Right lobe of liver (tissue), 6 donors: ENCODE data around the gene FBL. TPM values are rescaled to one million over a fixed set of nuclear protein-coding genes. Genes with fewer than 3 reads are reported as not detected.

Source experiments
- ATAC-seq, 4 donors: fragments of 200-7000 bp; cut with Tn5 transposase; one replicate each; pipeline ENCODE4 v1.9.1; 2020; ENCODE audit warnings: mild to moderate bottlenecking in 4 of 4, moderate library complexity in 4 of 4
- DNase-seq, 3 donors: peaks; one replicate each; pipeline ENCODE4 v3.0.0-alpha.2; 2020
- H3K27ac ChIP-seq, 3 donors: fragments of 200-600 bp; one replicate each; pipeline ENCODE4 v1.8.0; 2022
- H3K27me3 ChIP-seq, 2 donors: fragments of 200-600 bp; one replicate each; pipeline ENCODE4 v1.8.0; 2022
- H3K36me3 ChIP-seq, 4 donors: fragments of 200-600 bp; sonication (generic) in 1 of 4; one replicate each; pipeline versions ENCODE4 v1.5.1 to v1.8.0; 2017 to 2022; ENCODE audit warnings: control low read depth in 1 of 4
- H3K4me1 ChIP-seq, 4 donors: fragments of 200-600 bp; sonication (generic) in 1 of 4; one replicate each; pipeline versions ENCODE4 v1.5.1 to v1.8.0; 2017 to 2022; ENCODE audit warnings: control low read depth in 1 of 4
- H3K4me3 ChIP-seq, 3 donors: fragments of 200-600 bp; one replicate each; pipeline ENCODE4 v1.8.0; 2022
- H3K9me3 ChIP-seq, 4 donors: fragments of 200-600 bp; sonication (generic) in 1 of 4; one replicate each; pipeline versions ENCODE4 v1.5.1 to v1.8.0; 2017 to 2022; ENCODE audit warnings: control low read depth in 1 of 4
- POLR2A ChIP-seq: fragments of 450-650 bp; IDR thresholded peaks from one replicate; pipeline ENCODE4 v1.6.1; 2017; ENCODE audit warnings: antibody characterized with exemption, mild to moderate bottlenecking
- WGBS: methylation state at CpG from one replicate; pipeline ENCODE4 v1.1.6; 2018; ENCODE audit warnings: low coverage, low lambda C conversion rate; ENCODE audit not compliant: insufficient coverage; ENCODE audit errors: missing lambda C conversion rate; 5-methylcytosine and 5-hydroxymethylcytosine counted together
- intact Hi-C, 2 donors: fragments of 100-400 bp; cut with DNase I; formaldehyde crosslinking; loops; one replicate each; pipeline versions ENCODE4 v1.11.2 to v1.14.1; 2022
- total RNA-seq, 6 experiments: library from RNA; depleted of rRNA in 2 of 6; stranded (reverse); fragments of >200 nt in 2 of 6; fragmentation: NEBNext Ultra II Directional in 3 of 6; extraction: Animal tissue kit (Norgen Biotek cat#: 25700) in 3 of 6; gene quantifications; one replicate each; pipeline versions ENCODE4 v1.1.0 to v1.2.4, GENCODE V29; 2016 to 2023
- TF ChIP-seq, protein P1 (sequence below), 4 donors: fragments of 200-600 bp in 3 of 4; fragments of 450-650 bp in 1 of 4; IDR thresholded peaks; one replicate each; pipeline versions ENCODE4 v1.5.1 to v1.8.0; 2016 to 2022; ENCODE audit warnings: antibody characterized with exemption in 4 of 4, mild to moderate bottlenecking in 2 of 4
- donor health status: DM: no; HTN: yes; CAD: no.
- donor health status: DM: no; HTN: no; CAD: no.
- donor health status: DM: no; HTN: no; CAD: no.
- donor health status: DM: no; HTN: yes; CAD: no.
- donor health status: DM: no; HTN: yes; CAD: no.

Gene FBL
- total RNA-seq, 6 experiments from 2014 or later, result 46.1 to 76.2 (median 51.4) TPM

DNA sequence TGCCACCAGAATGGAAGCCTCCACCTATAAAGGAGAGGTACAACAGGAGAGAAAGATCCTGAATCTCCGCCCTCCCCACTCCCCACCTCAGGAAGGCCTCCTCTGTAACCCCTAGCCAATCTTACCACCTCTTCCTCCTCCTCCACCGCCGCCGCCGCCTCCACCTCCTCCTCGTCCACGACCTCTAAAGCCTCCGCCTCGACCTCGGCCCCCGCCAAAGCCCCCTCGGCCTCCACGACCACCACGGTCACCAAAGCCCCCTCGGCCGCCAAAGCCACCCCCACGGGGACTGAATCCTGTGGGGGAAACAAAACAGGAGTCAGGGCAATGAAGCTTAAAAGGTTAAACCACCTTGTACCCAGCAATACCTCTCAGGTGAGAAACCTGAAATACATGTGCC, 5.7 kb downstream of the FBL start:
- DNase-seq (no peak), ATAC-seq (no peak)
- peaks cover 0 to 41% (median 13%) of the 10 kb centered on the region in 4 donors for H3K36me3 ChIP-seq
- H3K4me1 ChIP-seq, result peaks cover 0 to 19% (median 6%) of the 10 kb centered on the region in 4 donors
- no peaks in the 10 kb centered on the region for H3K27me3 ChIP-seq
- TF ChIP-seq, protein P1, sequence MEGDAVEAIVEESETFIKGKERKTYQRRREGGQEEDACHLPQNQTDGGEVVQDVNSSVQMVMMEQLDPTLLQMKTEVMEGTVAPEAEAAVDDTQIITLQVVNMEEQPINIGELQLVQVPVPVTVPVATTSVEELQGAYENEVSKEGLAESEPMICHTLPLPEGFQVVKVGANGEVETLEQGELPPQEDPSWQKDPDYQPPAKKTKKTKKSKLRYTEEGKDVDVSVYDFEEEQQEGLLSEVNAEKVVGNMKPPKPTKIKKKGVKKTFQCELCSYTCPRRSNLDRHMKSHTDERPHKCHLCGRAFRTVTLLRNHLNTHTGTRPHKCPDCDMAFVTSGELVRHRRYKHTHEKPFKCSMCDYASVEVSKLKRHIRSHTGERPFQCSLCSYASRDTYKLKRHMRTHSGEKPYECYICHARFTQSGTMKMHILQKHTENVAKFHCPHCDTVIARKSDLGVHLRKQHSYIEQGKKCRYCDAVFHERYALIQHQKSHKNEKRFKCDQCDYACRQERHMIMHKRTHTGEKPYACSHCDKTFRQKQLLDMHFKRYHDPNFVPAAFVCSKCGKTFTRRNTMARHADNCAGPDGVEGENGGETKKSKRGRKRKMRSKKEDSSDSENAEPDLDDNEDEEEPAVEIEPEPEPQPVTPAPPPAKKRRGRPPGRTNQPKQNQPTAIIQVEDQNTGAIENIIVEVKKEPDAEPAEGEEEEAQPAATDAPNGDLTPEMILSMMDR (IDR thresholded peaks at IDR 0.05), result no peak
- TF ChIP-seq POLR2A, result no peak
- H3K27ac ChIP-seq, result no peak overlapping the region
- no peak overlapping the region for H3K4me3 ChIP-seq
- intact Hi-C loops, result loop anchor here in 1 of 2 donors (10.0 kb wide), 1 partner anchor 46 kb away; no protein-coding TSS in a partner anchor
- no peaks in the 10 kb centered on the region for H3K9me3 ChIP-seq
- WGBS, result 85% methylated on average over 15 of the region's 17 CpGs

DNA sequence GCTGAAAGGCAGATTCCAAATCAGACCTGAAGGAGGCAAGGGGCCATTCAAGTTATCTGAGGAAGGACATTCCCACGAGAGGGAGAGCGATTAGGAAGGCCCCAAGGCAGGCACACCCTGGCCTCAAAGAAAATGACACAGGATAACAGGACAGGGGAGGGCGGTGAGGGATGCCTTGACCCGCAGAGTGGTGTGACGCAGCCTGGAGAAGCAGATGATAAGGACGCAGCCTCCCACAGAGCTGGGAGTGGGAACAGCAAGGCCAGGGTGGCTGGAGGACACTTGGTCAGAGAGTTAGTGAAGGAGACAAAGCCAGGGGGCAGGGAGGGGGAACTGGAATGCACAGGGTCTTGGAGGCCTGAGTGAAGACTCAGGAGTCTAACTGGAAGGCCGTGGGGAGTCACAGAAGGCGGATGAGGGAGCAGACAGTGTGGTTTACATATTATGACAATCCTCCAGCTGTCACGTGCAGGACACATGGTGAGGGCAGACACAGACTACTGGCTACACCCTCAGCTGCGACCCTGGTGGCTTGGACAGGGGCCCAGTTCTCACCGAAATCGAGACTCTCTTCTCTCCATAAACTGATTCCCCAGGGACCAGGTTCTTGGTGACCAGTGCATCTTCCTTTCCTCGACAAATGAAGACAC, 6.4 kb downstream of the FBL start:
- Histone ChIP-seq H3K27ac (no peak overlapping the region), H3K9me3 (no peaks in the 10 kb centered on the region), H3K36me3 (peaks cover 0 to 46% (median 15%) of the 10 kb centered on the region in 4 donors), H3K4me3 (no peak overlapping the region), H3K27me3 (no peaks in the 10 kb centered on the region), H3K4me1 (peaks cover 0 to 12% (median 3%) of the 10 kb centered on the region in 4 donors)
- intact Hi-C loops, result loop anchor here in 1 of 2 donors (10.0 kb wide), 1 partner anchor 45 kb away; no protein-coding TSS in a partner anchor
- DNase-seq (no peak), ATAC-seq (no peak)
- TF ChIP-seq, protein P1 (IDR thresholded peaks at IDR 0.05), result no peak
- TF ChIP-seq POLR2A, result no peak
- 87% methylated on average over 8 of the region's 13 CpGs for WGBS

DNA sequence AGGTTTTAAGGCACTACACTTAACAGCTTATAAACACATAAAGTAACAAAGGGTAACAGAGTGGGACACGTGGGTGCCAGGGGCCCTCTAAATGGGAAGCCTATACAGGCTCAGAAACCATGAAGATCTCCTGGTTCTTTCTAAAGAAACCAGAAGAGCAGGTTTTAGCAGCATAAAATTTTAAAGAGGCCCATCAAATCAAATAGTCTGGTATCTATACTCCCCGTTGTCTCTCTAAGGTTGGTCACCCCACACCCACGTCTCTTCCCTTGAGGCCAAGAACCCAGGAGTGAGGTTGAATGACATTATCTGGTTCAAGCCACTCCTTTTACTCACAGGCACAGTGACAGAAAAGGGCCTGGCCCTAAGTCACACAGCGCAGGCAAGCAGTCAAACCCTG, 7.6 kb downstream of the FBL start:
- ATAC-seq (no peak), DNase-seq (no peak)
- Histone ChIP-seq H3K4me3 (no peak overlapping the region), H3K27me3 (no peaks in the 10 kb centered on the region), H3K27ac (no peak overlapping the region), H3K9me3 (no peaks in the 10 kb centered on the region), H3K36me3 (peaks cover 0 to 46% (median 16%) of the 10 kb centered on the region in 4 donors), H3K4me1 (peaks cover 0 to 6% (median 2%) of the 10 kb centered on the region in 4 donors)
- intact Hi-C loops, result no loop called here
- WGBS, result 92% methylated on average over 2 of the region's 4 CpGs
- TF ChIP-seq POLR2A, result no peak
- TF ChIP-seq, protein P1 (IDR thresholded peaks at IDR 0.05), result no peak

DNA sequence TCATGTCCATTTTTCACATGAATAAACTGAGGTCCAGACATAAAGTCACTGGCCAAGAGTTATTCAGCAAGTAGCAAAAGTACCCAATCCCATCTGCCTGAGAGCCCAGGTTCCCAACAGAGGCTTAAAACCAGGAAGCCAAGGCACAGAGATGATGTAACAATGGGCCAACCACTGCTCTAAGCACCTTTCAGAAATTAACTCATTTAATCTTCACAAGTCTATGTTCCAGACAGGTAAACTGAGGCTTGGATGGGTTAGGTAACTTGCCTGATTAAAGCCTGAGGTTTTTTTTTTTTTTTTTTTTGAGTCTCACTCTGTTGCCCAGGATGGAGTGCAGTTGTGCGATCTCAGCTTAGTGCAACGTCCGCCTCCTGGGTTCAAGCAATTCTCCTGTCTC, 8.2 kb downstream of the FBL start:
- H3K36me3 ChIP-seq, result peaks cover 0 to 46% (median 16%) of the 10 kb centered on the region in 4 donors
- H3K9me3 ChIP-seq, result no peaks in the 10 kb centered on the region
- peaks cover 0 to 11% (median 2%) of the 10 kb centered on the region in 4 donors for H3K4me1 ChIP-seq
- no peak overlapping the region for H3K4me3 ChIP-seq
- intact Hi-C loops, result no loop called here
- no peaks in the 10 kb centered on the region for H3K27me3 ChIP-seq
- TF ChIP-seq POLR2A, result no peak
- TF ChIP-seq, protein P1 (IDR thresholded peaks at IDR 0.05), result no peak
- no peak overlapping the region for H3K27ac ChIP-seq
- DNase-seq (no peak), ATAC-seq (no peak)
- 89% methylated on average over 3 of the region's 3 CpGs for whole genome bisulfite sequencing
